Measurements from ENCODE around the gene RXRA.

The RXRA gene

GRCh38 chr9:134386951-134387831 lies 60.9 kb downstream of the RXRA start:
- DNase-seq = no peak

- no peak for DNase-seq
Measured at GRCh38 chr9:134388289-134388808, 62.1 kb downstream of the RXRA start.

GRCh38 chr9:134388976-134389375 lies 62.7 kb downstream of the RXRA start:
- DNase-seq = no peak

- no peak for DNase-seq
Measured at GRCh38 chr9:134389642-134390041, 63.4 kb downstream of the RXRA start.

GRCh38 chr9:134390537-134390936 lies 64.3 kb downstream of the RXRA start:
- DNase-seq = no peak

GRCh38 chr9:134390947-134391318 lies 64.7 kb downstream of the RXRA start:
- no peak for DNase-seq

- DNase-seq = no peak
Measured at GRCh38 chr9:134391319-134392231, 65.3 kb downstream of the RXRA start.

- no peak for DNase-seq
Measured at GRCh38 chr9:134392900-134393299, 66.6 kb downstream of the RXRA start.

- DNase-seq = no peak
Measured at GRCh38 chr9:134393582-134394280, 67.5 kb downstream of the RXRA start.

GRCh38 chr9:134395002-134395517 lies 68.8 kb downstream of the RXRA start:
- no peak for DNase-seq

GRCh38 chr9:134395737-134396257 lies 69.5 kb downstream of the RXRA start:
- DNase-seq = no peak

- DNase-seq = no peak
Measured at GRCh38 chr9:134396258-134396742, 70.0 kb downstream of the RXRA start.

- DNase-seq = no peak
Measured at GRCh38 chr9:134396825-134397224, 70.6 kb downstream of the RXRA start.

GRCh38 chr9:134398756-134399155 lies 72.5 kb downstream of the RXRA start:
- no peak for DNase-seq

- DNase-seq = no peak
Measured at GRCh38 chr9:134399435-134400056, 73.3 kb downstream of the RXRA start.

- no peak for DNase-seq
Measured at GRCh38 chr9:134400283-134400682, 74.0 kb downstream of the RXRA start.

- no peak for DNase-seq
Measured at GRCh38 chr9:134401391-134401790, 75.1 kb downstream of the RXRA start.

GRCh38 chr9:134402182-134402581 lies 75.9 kb downstream of the RXRA start:
- no peak for DNase-seq

- DNase-seq = no peak
Measured at GRCh38 chr9:134403292-134403681, 77.0 kb downstream of the RXRA start.

GRCh38 chr9:134403682-134404301 lies 77.5 kb downstream of the RXRA start:
- no peak for DNase-seq
